DOHH2 (cell line): ENCODE results near the gene C1QTNF8.

Experiments used
- H3F3A ChIP-seq: fragments of 200-600 bp; sonication (generic), shearing (Covaris generic); 2 replicates; pipeline ENCODE4 v1.6.0; 2016; ENCODE audit warnings: antibody characterized with exemption, mild to moderate bottlenecking; ENCODE audit not compliant: control insufficient read depth, insufficient read depth
- H3K27ac ChIP-seq: fragments of 200-600 bp; sonication (generic); 2 replicates; pipeline ENCODE4 v1.5.1; 2014; ENCODE audit warnings: low read depth, mild to moderate bottlenecking, low read length, moderate library complexity
- H3K27me3 ChIP-seq: fragments of 200-600 bp; sonication (generic); 2 replicates; pipeline ENCODE4 v1.6.1; 2014; ENCODE audit warnings: mild to moderate bottlenecking, low read length, mixed read lengths; ENCODE audit not compliant: control insufficient read depth
- H3K36me3 ChIP-seq: fragments of 200-600 bp; sonication (generic); 2 replicates; pipeline ENCODE4 v1.6.1; 2014; ENCODE audit warnings: mild to moderate bottlenecking, low read length, moderate library complexity, mixed read lengths; ENCODE audit not compliant: control insufficient read depth
- H3K4me1 ChIP-seq: fragments of 200-600 bp; sonication (generic); 2 replicates; pipeline ENCODE4 v1.6.1; 2014; ENCODE audit warnings: mild to moderate bottlenecking, low read length, mixed read lengths; ENCODE audit not compliant: control insufficient read depth
- H3K4me2 ChIP-seq: fragments of 200-600 bp; sonication (generic); 2 replicates; pipeline ENCODE4 v1.6.0; 2014; ENCODE audit warnings: mild to moderate bottlenecking, low read length, moderate library complexity
- H3K4me3 ChIP-seq: fragments of 200-600 bp; sonication (generic); 2 replicates; pipeline ENCODE4 v1.5.1; 2014; ENCODE audit warnings: mild to moderate bottlenecking, low read length, mixed read lengths
- H3K79me2 ChIP-seq: fragments of 200-600 bp; sonication (generic); 2 replicates; pipeline ENCODE4 v1.6.1; 2014; ENCODE audit warnings: mild to moderate bottlenecking, low read length, mixed read lengths; ENCODE audit not compliant: control insufficient read depth
- H3K9me2 ChIP-seq: fragments of 200-600 bp; sonication (generic); replicated peaks from 2 replicates; pipeline ENCODE4 v1.6.1; 2014; ENCODE audit warnings: mild to moderate bottlenecking, low read length, mixed read lengths; ENCODE audit not compliant: control insufficient read depth
- H3K9me3 ChIP-seq: fragments of 200-600 bp; sonication (generic); 2 replicates; pipeline ENCODE4 v1.6.1; 2014; ENCODE audit warnings: antibody characterized with exemption, low read length, mixed read lengths; ENCODE audit not compliant: control insufficient read depth, insufficient read depth
- H4K20me1 ChIP-seq: fragments of 200-600 bp; sonication (generic); 2 replicates; pipeline ENCODE4 v1.6.0; 2014; ENCODE audit warnings: low read depth, mild to moderate bottlenecking, antibody characterized with exemption, low read length, moderate library complexity; ENCODE audit not compliant: control insufficient read depth, insufficient read depth
- CTCF ChIP-seq: fragments of 200-600 bp; sonication (generic); IDR thresholded peaks from one replicate; pipeline ENCODE4 v1.5.1; 2014; ENCODE audit warnings: antibody characterized with exemption, mild to moderate bottlenecking, low read depth, low read length; ENCODE audit not compliant: poor library complexity, severe bottlenecking
- EZH2phosphoT487 ChIP-seq: fragments of 200-600 bp; sonication (generic); IDR thresholded peaks from 2 replicates; pipeline ENCODE4 v1.6.1; 2017; ENCODE audit warnings: borderline replicate concordance, mild to moderate bottlenecking, antibody characterized with exemption, low read length, moderate library complexity, mixed read lengths

C1QTNF8 gene

GRCh38 chr16:1079786-1080525 lies 16.1 kb downstream of the C1QTNF8 start:
- H3K36me3 ChIP-seq = no peaks in the 10 kb centered on the region
- no peak overlapping the region for H3K27ac ChIP-seq
- H4K20me1 ChIP-seq = no peaks in the 10 kb centered on the region
- no peaks in the 10 kb centered on the region for H3K27me3 ChIP-seq
- no peak overlapping the region for H3K4me2 ChIP-seq
- H3K4me3 ChIP-seq = no peak overlapping the region
- TF ChIP-seq CTCF = no peak
- TF ChIP-seq EZH2phosphoT487 = no peak
- H3K79me2 ChIP-seq = no peaks in the 10 kb centered on the region
- H3K4me1 ChIP-seq = no peaks in the 10 kb centered on the region
- H3F3A ChIP-seq = no peaks in the 10 kb centered on the region
- H3K9me2 ChIP-seq = no peaks in the 10 kb centered on the region
- H3K9me3 ChIP-seq = no peaks in the 10 kb centered on the region

- Histone ChIP-seq H3K9me3 (no peaks in the 10 kb centered on the region), H3K4me3 (no peak overlapping the region), H3F3A (no peaks in the 10 kb centered on the region), H3K9me2 (no peaks in the 10 kb centered on the region), H3K79me2 (no peaks in the 10 kb centered on the region), H3K4me1 (no peaks in the 10 kb centered on the region), H3K27ac (no peak overlapping the region), H4K20me1 (no peaks in the 10 kb centered on the region), H3K36me3 (no peaks in the 10 kb centered on the region), H3K4me2 (no peak overlapping the region), H3K27me3 (no peaks in the 10 kb centered on the region)
- no peak for TF ChIP-seq CTCF
- TF ChIP-seq EZH2phosphoT487 = no peak
These were observed 16.7 kb downstream of the C1QTNF8 start for GRCh38 chr16:1079341-1079740.

- H3K27ac ChIP-seq = no peak overlapping the region
- no peaks in the 10 kb centered on the region for H3F3A ChIP-seq
- H3K4me1 ChIP-seq = no peaks in the 10 kb centered on the region
- H3K4me2 ChIP-seq = no peak overlapping the region
- TF ChIP-seq CTCF (no peak), EZH2phosphoT487 (no peak)
- H3K36me3 ChIP-seq = no peaks in the 10 kb centered on the region
- no peaks in the 10 kb centered on the region for H3K27me3 ChIP-seq
- no peaks in the 10 kb centered on the region for H3K9me2 ChIP-seq
- no peak overlapping the region for H3K4me3 ChIP-seq
- H3K9me3 ChIP-seq = no peaks in the 10 kb centered on the region
- H3K79me2 ChIP-seq = no peaks in the 10 kb centered on the region
- H4K20me1 ChIP-seq = no peaks in the 10 kb centered on the region
These were observed 17.4 kb downstream of the C1QTNF8 start for GRCh38 chr16:1078579-1079021.
